ENCODE measurements around the gene OGA.
"Not testable (repeated sequence)": the region's sequence is repeated elsewhere in the genome, so short reads cannot be mapped to it uniquely, and the experiment has no call there.

Gene OGA

GRCh38 chr10:101797403-101798059 lies 20.7 kb downstream of the OGA start:
- no peak for DNase-seq (ENCODE audit: low read depth)

- no peak for DNase-seq (ENCODE audit: low read depth)
Observed at GRCh38 chr10:101793526-101793925, 24.7 kb downstream of the OGA start.

GRCh38 chr10:101789686-101790085 lies 28.6 kb downstream of the OGA start:
- DNase-seq (ENCODE audit: low read depth) = no peak

- DNase-seq (ENCODE audit: low read depth) = not testable (repeated sequence)
Observed at GRCh38 chr10:101789231-101789630, 29.0 kb downstream of the OGA start.

- no peak for DNase-seq (ENCODE audit: low read depth)
Observed at GRCh38 chr10:101785801-101786200, 32.4 kb downstream of the OGA start.

GRCh38 chr10:101784558-101784957 lies 33.7 kb downstream of the OGA start:
- DNase-seq (ENCODE audit: low read depth) = no peak

- DNase-seq (ENCODE audit: low read depth) = no peak
Observed at GRCh38 chr10:101783736-101784118, 34.5 kb downstream of the OGA start.

GRCh38 chr10:101782811-101783735 lies 35.2 kb downstream of the OGA start, which contains the start of gene NPM3:
NPM3 (minus strand) TSS chr10:101783446; CDS start chr10:101783390, 56 bp downstream.
- DNase-seq (ENCODE audit: low read depth) = peak; percentile 56

GRCh38 chr10:101781984-101782810 lies 36.0 kb downstream of the OGA start:
- no peak for DNase-seq (ENCODE audit: low read depth)

GRCh38 chr10:101781655-101781983 lies 36.6 kb downstream of the OGA start:
- DNase-seq (ENCODE audit: low read depth) = no peak

- DNase-seq (ENCODE audit: low read depth) = peak; percentile 51
Observed at GRCh38 chr10:101780818-101781654, 37.2 kb downstream of the OGA start.

GRCh38 chr10:101780187-101780817 lies 37.9 kb downstream of the OGA start:
- no peak for DNase-seq (ENCODE audit: low read depth)

- peak; percentile 23 for DNase-seq (ENCODE audit: low read depth)
Observed at GRCh38 chr10:101779544-101780186, 38.6 kb downstream of the OGA start.

GRCh38 chr10:101778781-101779543 lies 39.3 kb downstream of the OGA start:
- no peak for DNase-seq (ENCODE audit: low read depth)

- DNase-seq (ENCODE audit: low read depth) = no peak
Observed at GRCh38 chr10:101778151-101778780, 40.0 kb downstream of the OGA start.

- no peak for DNase-seq (ENCODE audit: low read depth)
Observed at GRCh38 chr10:101777619-101778145, 40.6 kb downstream of the OGA start.

GRCh38 chr10:101776161-101776817 lies 42.0 kb downstream of the OGA start:
- DNase-seq (ENCODE audit: low read depth) = no peak

All from fibroblast of the conjunctiva (primary cell).